HEK293 (cell line): ENCODE results near the gene MYH11.

Experiments
- OSR2 ChIP-seq: fragments of 450-650 bp; formaldehyde crosslinking; IDR thresholded peaks from 2 replicates; pipeline ENCODE4 v1.5.1; 2016; ENCODE audit warnings: missing biosample characterization, missing genetic modification characterization
- REPIN1 ChIP-seq: fragments of 450-650 bp; formaldehyde crosslinking; IDR thresholded peaks from 2 replicates; pipeline ENCODE4 v1.5.1; 2017; ENCODE audit warnings: missing biosample characterization, missing genetic modification characterization, low read depth
- ZBTB1 ChIP-seq: fragments of 450-650 bp; formaldehyde crosslinking; IDR thresholded peaks from 2 replicates; pipeline ENCODE4 v1.5.1; 2016; ENCODE audit warnings: missing biosample characterization, missing genetic modification characterization
- ZBTB11 ChIP-seq: fragments of 450-650 bp; formaldehyde crosslinking; conservative IDR thresholded peaks from 2 replicates; pipeline ENCODE4 v1.5.1; 2016; ENCODE audit warnings: low read depth, missing biosample characterization, missing genetic modification characterization
- ZBTB26 ChIP-seq: fragments of 450-650 bp; formaldehyde crosslinking; optimal IDR thresholded peaks from 2 replicates; pipeline ENCODE3; 2016; ENCODE audit warnings: missing biosample characterization, mild to moderate bottlenecking, missing genetic modification characterization
- ZBTB44 ChIP-seq: fragments of 450-650 bp; IDR thresholded peaks from 2 replicates; pipeline ENCODE4 v1.5.1; 2018; ENCODE audit warnings: missing biosample characterization, mild to moderate bottlenecking, missing genetic modification characterization
- ZFP41 ChIP-seq: fragments of 450-650 bp; formaldehyde crosslinking; IDR thresholded peaks from 2 replicates; pipeline ENCODE4 v1.5.1; 2016; ENCODE audit warnings: missing biosample characterization, missing genetic modification characterization, borderline replicate concordance
- ZNF138 ChIP-seq: fragments of 450-650 bp; formaldehyde crosslinking; IDR thresholded peaks from 2 replicates; pipeline ENCODE4 v1.5.1; 2016; ENCODE audit warnings: missing biosample characterization, missing genetic modification characterization, borderline replicate concordance
- ZNF175 ChIP-seq: fragments of 450-650 bp; formaldehyde crosslinking; IDR thresholded peaks from 2 replicates; pipeline ENCODE4 v1.5.1; 2016; ENCODE audit warnings: missing biosample characterization, missing genetic modification characterization
- ZNF18 ChIP-seq: fragments of 450-650 bp; formaldehyde crosslinking; IDR thresholded peaks from 2 replicates; pipeline ENCODE4 v1.5.1; 2016; ENCODE audit warnings: missing biosample characterization, missing genetic modification characterization
- ZNF2 ChIP-seq: fragments of 450-650 bp; formaldehyde crosslinking; IDR thresholded peaks from 2 replicates; pipeline ENCODE4 v1.5.1; 2016; ENCODE audit warnings: missing biosample characterization, missing genetic modification characterization
- ZNF549 ChIP-seq: fragments of 450-650 bp; IDR thresholded peaks from 2 replicates; pipeline ENCODE4 v1.5.1; 2018; ENCODE audit warnings: missing biosample characterization, missing genetic modification characterization, mild to moderate bottlenecking, inconsistent platforms, moderate library complexity
- ZNF558 ChIP-seq: fragments of 450-650 bp; formaldehyde crosslinking; IDR thresholded peaks from 2 replicates; pipeline ENCODE4 v1.5.1; 2016; ENCODE audit warnings: missing biosample characterization, missing genetic modification characterization
- ZNF596 ChIP-seq: fragments of 450-650 bp; IDR thresholded peaks from 2 replicates; pipeline ENCODE4 v1.5.0; 2018; ENCODE audit warnings: missing biosample characterization, mild to moderate bottlenecking, missing genetic modification characterization, moderate library complexity
- ZNF600 ChIP-seq: fragments of 450-650 bp; formaldehyde crosslinking; IDR thresholded peaks from 2 replicates; pipeline ENCODE4 v1.5.1; 2016; ENCODE audit warnings: missing biosample characterization, missing genetic modification characterization
- ZNF664 ChIP-seq: fragments of 450-650 bp; formaldehyde crosslinking; IDR thresholded peaks from 2 replicates; pipeline ENCODE4 v1.5.1; 2016; ENCODE audit warnings: missing biosample characterization, missing genetic modification characterization
- ZNF701 ChIP-seq: fragments of 450-650 bp; formaldehyde crosslinking; IDR thresholded peaks from 2 replicates; pipeline ENCODE4 v1.5.1; 2016; ENCODE audit warnings: missing biosample characterization, missing genetic modification characterization
- ZNF777 ChIP-seq: fragments of 450-650 bp; formaldehyde crosslinking; IDR thresholded peaks from 2 replicates; pipeline ENCODE4 v1.5.1; 2017; ENCODE audit warnings: missing biosample characterization, missing genetic modification characterization, borderline replicate concordance
- ZSCAN30 ChIP-seq: fragments of 450-650 bp; IDR thresholded peaks from 2 replicates; pipeline ENCODE4 v1.5.1; 2018; ENCODE audit warnings: missing biosample characterization, mild to moderate bottlenecking, missing genetic modification characterization, moderate library complexity
- TF ChIP-seq, protein P1 (sequence below): fragments of 450-650 bp; formaldehyde crosslinking; IDR thresholded peaks from 2 replicates; pipeline ENCODE4 v1.5.1; 2016; ENCODE audit warnings: missing biosample characterization, missing genetic modification characterization
- TF ChIP-seq, protein P2 (sequence below): fragments of 450-650 bp; formaldehyde crosslinking; IDR thresholded peaks from 2 replicates; pipeline ENCODE4; 2016; ENCODE audit warnings: missing biosample characterization, missing genetic modification characterization
- TF ChIP-seq, protein P3 (sequence below): fragments of 450-650 bp; formaldehyde crosslinking; IDR thresholded peaks from 2 replicates; pipeline ENCODE4 v1.5.1; 2016; ENCODE audit warnings: missing biosample characterization, missing genetic modification characterization
- TF ChIP-seq, protein P4 (sequence below): fragments of 450-650 bp; formaldehyde crosslinking; IDR thresholded peaks from 2 replicates; pipeline ENCODE4 v1.5.1; 2016; ENCODE audit warnings: missing biosample characterization, missing genetic modification characterization

Gene MYH11

GRCh38 chr16:15888072-15888976 lies 31.5 kb upstream of the MYH11 start, which contains the start of gene CEP20 (continued):
- no peak for TF ChIP-seq ZNF138 (tag by site-specific recombination)
- TF ChIP-seq ZNF18 (tag by site-specific recombination), result 0 out of 2 replicates have a peak, but pooled peaks have one; percentile 29
- no peak for TF ChIP-seq ZNF701 (tag by site-specific recombination)
- no peak for TF ChIP-seq ZNF596 (tag by site-specific recombination)
- TF ChIP-seq, protein P1, sequence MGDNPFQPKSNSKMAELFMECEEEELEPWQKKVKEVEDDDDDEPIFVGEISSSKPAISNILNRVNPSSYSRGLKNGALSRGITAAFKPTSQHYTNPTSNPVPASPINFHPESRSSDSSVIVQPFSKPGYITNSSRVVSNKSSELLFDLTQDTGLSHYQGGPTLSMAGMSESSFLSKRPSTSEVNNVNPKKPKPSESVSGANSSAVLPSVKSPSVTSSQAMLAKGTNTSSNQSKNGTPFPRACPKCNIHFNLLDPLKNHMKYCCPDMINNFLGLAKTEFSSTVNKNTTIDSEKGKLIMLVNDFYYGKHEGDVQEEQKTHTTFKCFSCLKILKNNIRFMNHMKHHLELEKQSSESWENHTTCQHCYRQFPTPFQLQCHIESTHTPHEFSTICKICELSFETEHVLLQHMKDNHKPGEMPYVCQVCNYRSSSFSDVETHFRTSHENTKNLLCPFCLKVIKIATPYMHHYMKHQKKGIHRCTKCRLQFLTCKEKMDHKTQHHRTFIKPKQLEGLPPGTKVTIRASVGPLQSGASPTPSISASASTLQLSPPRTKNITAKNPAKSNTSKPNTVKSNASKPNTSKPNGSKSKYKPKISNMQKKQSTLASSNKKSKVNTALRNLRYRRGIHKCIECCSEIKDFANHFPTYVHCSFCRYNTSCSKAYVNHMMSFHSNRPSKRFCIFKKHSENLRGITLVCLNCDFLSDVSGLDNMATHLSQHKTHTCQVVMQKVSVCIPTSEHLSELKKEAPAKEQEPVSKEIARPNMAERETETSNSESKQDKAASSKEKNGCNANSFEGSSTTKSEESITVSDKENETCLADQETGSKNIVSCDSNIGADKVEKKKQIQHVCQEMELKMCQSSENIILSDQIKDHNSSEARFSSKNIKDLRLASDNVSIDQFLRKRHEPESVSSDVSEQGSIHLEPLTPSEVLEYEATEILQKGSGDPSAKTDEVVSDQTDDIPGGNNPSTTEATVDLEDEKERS (tag by site-specific recombination), result no peak
- 0 out of 2 replicates have a peak, but pooled peaks have one; percentile 41 for TF ChIP-seq ZNF600 (tag by site-specific recombination)
- TF ChIP-seq, protein P2, sequence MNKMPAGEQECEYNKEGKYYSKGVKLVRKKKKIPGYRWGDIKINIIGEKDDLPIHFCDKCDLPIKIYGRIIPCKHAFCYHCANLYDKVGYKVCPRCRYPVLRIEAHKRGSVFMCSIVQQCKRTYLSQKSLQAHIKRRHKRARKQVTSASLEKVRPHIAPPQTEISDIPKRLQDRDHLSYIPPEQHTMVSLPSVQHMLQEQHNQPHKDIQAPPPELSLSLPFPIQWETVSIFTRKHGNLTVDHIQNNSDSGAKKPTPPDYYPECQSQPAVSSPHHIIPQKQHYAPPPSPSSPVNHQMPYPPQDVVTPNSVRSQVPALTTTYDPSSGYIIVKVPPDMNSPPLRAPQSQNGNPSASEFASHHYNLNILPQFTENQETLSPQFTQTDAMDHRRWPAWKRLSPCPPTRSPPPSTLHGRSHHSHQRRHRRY, result no peak
- TF ChIP-seq, protein P3, sequence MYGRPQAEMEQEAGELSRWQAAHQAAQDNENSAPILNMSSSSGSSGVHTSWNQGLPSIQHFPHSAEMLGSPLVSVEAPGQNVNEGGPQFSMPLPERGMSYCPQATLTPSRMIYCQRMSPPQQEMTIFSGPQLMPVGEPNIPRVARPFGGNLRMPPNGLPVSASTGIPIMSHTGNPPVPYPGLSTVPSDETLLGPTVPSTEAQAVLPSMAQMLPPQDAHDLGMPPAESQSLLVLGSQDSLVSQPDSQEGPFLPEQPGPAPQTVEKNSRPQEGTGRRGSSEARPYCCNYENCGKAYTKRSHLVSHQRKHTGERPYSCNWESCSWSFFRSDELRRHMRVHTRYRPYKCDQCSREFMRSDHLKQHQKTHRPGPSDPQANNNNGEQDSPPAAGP (tag by site-specific recombination), result no peak
- TF ChIP-seq ZNF2 (tag by site-specific recombination), result 0 out of 2 replicates have a peak, but pooled peaks have one; percentile 37
- TF ChIP-seq REPIN1, result peak; percentile 49; the same call in 1 of the 2 replicates
- no peak for TF ChIP-seq ZBTB11
- no peak for TF ChIP-seq ZNF777 (tag by site-specific recombination)
- TF ChIP-seq ZNF175 (tag by site-specific recombination), result no peak
- no peak for TF ChIP-seq ZBTB1
- TF ChIP-seq ZNF664 (tag by site-specific recombination), result no peak
- TF ChIP-seq ZFP41 (tag by site-specific recombination), result no peak
- TF ChIP-seq, protein P4, sequence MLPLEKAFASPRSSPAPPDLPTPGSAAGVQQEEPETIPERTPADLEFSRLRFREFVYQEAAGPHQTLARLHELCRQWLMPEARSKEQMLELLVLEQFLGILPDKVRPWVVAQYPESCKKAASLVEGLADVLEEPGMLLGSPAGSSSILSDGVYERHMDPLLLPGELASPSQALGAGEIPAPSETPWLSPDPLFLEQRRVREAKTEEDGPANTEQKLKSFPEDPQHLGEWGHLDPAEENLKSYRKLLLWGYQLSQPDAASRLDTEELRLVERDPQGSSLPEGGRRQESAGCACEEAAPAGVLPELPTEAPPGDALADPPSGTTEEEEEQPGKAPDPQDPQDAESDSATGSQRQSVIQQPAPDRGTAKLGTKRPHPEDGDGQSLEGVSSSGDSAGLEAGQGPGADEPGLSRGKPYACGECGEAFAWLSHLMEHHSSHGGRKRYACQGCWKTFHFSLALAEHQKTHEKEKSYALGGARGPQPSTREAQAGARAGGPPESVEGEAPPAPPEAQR (tag by site-specific recombination), result no peak
- no peak for TF ChIP-seq OSR2
- no peak for TF ChIP-seq ZNF558 (tag by site-specific recombination)
- TF ChIP-seq ZBTB44 (tag by site-specific recombination), result no peak
- TF ChIP-seq ZBTB26, result peak; percentile 39
- TF ChIP-seq ZSCAN30 (tag by site-specific recombination), result no peak
- TF ChIP-seq ZNF549 (tag by site-specific recombination), result no peak
